Caco-2 (cell line): ENCODE results near the gene SPTB. TPM values are rescaled to one million over a fixed set of nuclear protein-coding genes. Genes with fewer than 3 reads are reported as not detected.

Source experiments
- BruUV-seq: library from RNA; stranded (reverse); fragments of 400-500 nt; replicated peaks from 2 replicates; lab custom pipeline; 2021; lab: Mats Ljungman, UMichigan
- CTCF ChIA-PET: fragments of 300-600 bp; sonication (Branson Sonifier 250); formaldehyde crosslinking; loops from one replicate; lab custom pipeline; 2022; ENCODE audit warnings: antibody characterized with exemption; lab: Charles Lee
- POLR2A ChIA-PET: fragments of 300-600 bp; sonication (Branson Sonifier 250); formaldehyde crosslinking; loops from one replicate; lab custom pipeline; 2022; ENCODE audit warnings: antibody characterized with exemption; lab: Charles Lee
- DNase-seq, 2 experiments: peaks; one replicate each; pipeline versions ENCODE4 v3.0.0 to v3.0.0-alpha.2; 2020 to 2022
- H3K27me3 ChIP-seq: replicated peaks from 2 replicates; pipeline ENCODE4 v1.6.0; 2011; ENCODE audit warnings: low read length; ENCODE audit not compliant: control insufficient read depth, insufficient read depth
- H3K36me3 ChIP-seq: 2 replicates; pipeline ENCODE4 v1.5.1; 2011; ENCODE audit warnings: low read length; ENCODE audit not compliant: control insufficient read depth, insufficient read depth
- H3K4me1 ChIP-seq: fragments of 250-450 bp; sonication (Bioruptor Pico); 2 replicates; pipeline ENCODE4 v1.5.1; 2020; ENCODE audit warnings: mild to moderate bottlenecking
- H3K4me3 ChIP-seq: 2 replicates; pipeline ENCODE4 v1.5.1; 2011; ENCODE audit warnings: low read depth, mild to moderate bottlenecking, control low read depth, low read length
- H3K9me3 ChIP-seq: fragments of 250-450 bp; sonication (Bioruptor Pico); 2 replicates; pipeline ENCODE4 v1.5.1; 2020; ENCODE audit warnings: mild to moderate bottlenecking, moderate library complexity
- H3K27ac Mint-ChIP-seq: one replicate; pipeline ENCODE4 v1.8.0; 2022; ENCODE audit warnings: mixed read lengths; ENCODE audit not compliant: unreplicated experiment
- H3K27me3 Mint-ChIP-seq: one replicate; pipeline ENCODE4 v1.8.0; 2022; ENCODE audit warnings: mixed read lengths; ENCODE audit not compliant: insufficient read depth, unreplicated experiment
- H3K36me3 Mint-ChIP-seq: one replicate; pipeline ENCODE4 v1.8.0; 2022; ENCODE audit warnings: mild to moderate bottlenecking, mixed read lengths; ENCODE audit not compliant: insufficient read depth, unreplicated experiment
- H3K4me1 Mint-ChIP-seq: one replicate; pipeline ENCODE4 v1.8.0; 2022; ENCODE audit warnings: low read depth, mixed read lengths; ENCODE audit not compliant: unreplicated experiment
- H3K4me3 Mint-ChIP-seq: one replicate; pipeline ENCODE4 v1.8.0; 2022; ENCODE audit warnings: mild to moderate bottlenecking, moderate library complexity, mixed read lengths; ENCODE audit not compliant: unreplicated experiment
- H3K9me3 Mint-ChIP-seq: one replicate; pipeline ENCODE4 v1.8.0; 2022; ENCODE audit warnings: mixed read lengths; ENCODE audit not compliant: unreplicated experiment
- intact Hi-C: fragments of 100-400 bp; cut with micrococcal nuclease; formaldehyde crosslinking; loops from one replicate; pipeline ENCODE4 v1.10.0; 2022; ENCODE audit not compliant: unreplicated experiment
- total RNA-seq: library from RNA; stranded (reverse); gene quantifications from 2 replicates; pipeline ENCODE4 v1.2.3, GENCODE V29; 2022
- TF ChIP-seq, protein P1 (sequence below), 2 experiments: fragments of 200-600 bp in 1 of 2; IDR thresholded peaks; 1 replicate in 1 of 2; 2 replicates in 1 of 2; pipeline versions ENCODE4 v1.5.1 to v1.8.0; 2011 to 2022; ENCODE audit warnings: antibody characterized with exemption in 1 of 2, control low read depth in 1 of 2, inconsistent platforms in 1 of 2, low read depth in 1 of 2, low read length in 1 of 2, mild to moderate bottlenecking in 1 of 2, moderate library complexity in 1 of 2; ENCODE audit not compliant: insufficient read depth in 1 of 2, severe bottlenecking in 1 of 2, unreplicated experiment in 1 of 2

SPTB gene
- total RNA-seq, 1 experiment from 2014 or later = 1.7 TPM

DNA sequence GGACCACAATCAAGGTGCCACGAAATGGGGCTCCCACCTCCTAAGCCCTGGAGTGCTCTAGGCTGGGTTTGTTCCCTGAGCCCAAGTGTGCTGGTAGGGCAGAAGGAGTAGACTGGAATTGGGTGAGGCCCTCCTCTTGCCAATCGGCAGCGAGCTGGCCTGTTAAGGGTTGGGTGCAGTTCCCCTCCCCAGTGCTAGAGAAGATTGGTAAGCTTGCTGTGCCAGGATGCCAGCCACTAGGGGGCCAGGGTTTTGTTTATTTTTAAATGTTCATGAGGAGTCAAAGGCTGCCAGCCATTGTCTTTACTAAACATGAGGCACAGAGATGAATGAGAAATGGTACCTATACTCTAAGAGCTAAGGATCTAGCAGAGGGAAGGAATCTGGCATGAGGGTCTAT, 79.7 kb downstream of the SPTB start:
- Mint-ChIP-seq H3K4me3 (no peak overlapping the region), H3K9me3 (no peaks in the 10 kb centered on the region), H3K4me1 (no peaks in the 10 kb centered on the region), H3K27ac (peak overlapping the region; percentile 37), H3K27me3 (no peaks in the 10 kb centered on the region), H3K36me3 (no peaks in the 10 kb centered on the region)
- TF ChIP-seq, protein P1, sequence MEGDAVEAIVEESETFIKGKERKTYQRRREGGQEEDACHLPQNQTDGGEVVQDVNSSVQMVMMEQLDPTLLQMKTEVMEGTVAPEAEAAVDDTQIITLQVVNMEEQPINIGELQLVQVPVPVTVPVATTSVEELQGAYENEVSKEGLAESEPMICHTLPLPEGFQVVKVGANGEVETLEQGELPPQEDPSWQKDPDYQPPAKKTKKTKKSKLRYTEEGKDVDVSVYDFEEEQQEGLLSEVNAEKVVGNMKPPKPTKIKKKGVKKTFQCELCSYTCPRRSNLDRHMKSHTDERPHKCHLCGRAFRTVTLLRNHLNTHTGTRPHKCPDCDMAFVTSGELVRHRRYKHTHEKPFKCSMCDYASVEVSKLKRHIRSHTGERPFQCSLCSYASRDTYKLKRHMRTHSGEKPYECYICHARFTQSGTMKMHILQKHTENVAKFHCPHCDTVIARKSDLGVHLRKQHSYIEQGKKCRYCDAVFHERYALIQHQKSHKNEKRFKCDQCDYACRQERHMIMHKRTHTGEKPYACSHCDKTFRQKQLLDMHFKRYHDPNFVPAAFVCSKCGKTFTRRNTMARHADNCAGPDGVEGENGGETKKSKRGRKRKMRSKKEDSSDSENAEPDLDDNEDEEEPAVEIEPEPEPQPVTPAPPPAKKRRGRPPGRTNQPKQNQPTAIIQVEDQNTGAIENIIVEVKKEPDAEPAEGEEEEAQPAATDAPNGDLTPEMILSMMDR (IDR thresholded peaks at IDR 0.05; ENCODE audit: insufficient read depth in 1 of 2, low read depth in 1 of 2, low read length in 1 of 2, severe bottlenecking in 1 of 2, unreplicated experiment in 1 of 2) = peak; percentile 38 to 39
- ChIA-PET CTCF (interaction anchor here (0.5 to 1.2 kb wide), 6 partner anchors 18 to 35 kb away, joined by 3 to 6 read pairs (median 3); no protein-coding TSS in a partner anchor), POLR2A (no interaction called here)
- peak in 1 of 2 experiments; percentile 42 for DNase-seq
- intact Hi-C loops = loop anchor here (5.0 kb wide), 1 partner anchor 92 kb away; no protein-coding TSS in a partner anchor
- no peaks in the 10 kb centered on the region for H3K36me3 ChIP-seq
- H3K9me3 ChIP-seq = no peaks in the 10 kb centered on the region
- H3K27me3 ChIP-seq = no peaks in the 10 kb centered on the region
- no peak overlapping the region for H3K4me3 ChIP-seq
- BruUV-seq = no TSS peak
- no peaks in the 10 kb centered on the region for H3K4me1 ChIP-seq

DNA sequence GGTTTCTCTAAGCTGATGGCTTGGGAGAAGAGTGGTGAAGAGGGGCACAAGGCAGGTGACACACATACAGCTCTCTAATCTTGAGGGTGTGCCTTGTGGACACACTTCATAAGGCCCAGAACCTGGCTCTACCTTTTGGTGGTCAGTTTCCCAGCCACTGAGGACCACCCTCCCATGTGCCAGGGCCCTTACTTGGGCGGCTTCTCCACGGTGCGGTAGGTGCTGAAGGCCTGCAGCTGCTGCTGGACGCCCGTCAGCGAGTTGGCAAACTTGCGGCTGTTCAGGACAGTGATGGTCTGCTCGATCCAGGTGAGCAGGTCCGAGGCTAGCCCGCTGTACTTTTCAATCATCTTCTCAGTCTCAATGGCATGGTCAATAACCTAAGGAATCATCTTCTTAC, 80.2 kb downstream of the SPTB start:
- no TSS peak for BruUV-seq
- Histone ChIP-seq H3K27me3 (no peaks in the 10 kb centered on the region), H3K4me1 (no peaks in the 10 kb centered on the region), H3K36me3 (no peaks in the 10 kb centered on the region), H3K4me3 (no peak overlapping the region), H3K9me3 (no peaks in the 10 kb centered on the region)
- H3K4me1 Mint-ChIP-seq = no peaks in the 10 kb centered on the region
- no peaks in the 10 kb centered on the region for H3K27me3 Mint-ChIP-seq
- H3K4me3 Mint-ChIP-seq = no peak overlapping the region
- TF ChIP-seq, protein P1 (IDR thresholded peaks at IDR 0.05; ENCODE audit: insufficient read depth in 1 of 2, low read depth in 1 of 2, low read length in 1 of 2, severe bottlenecking in 1 of 2, unreplicated experiment in 1 of 2) = no peak
- ChIA-PET CTCF (interaction anchor here (0.5 to 1.2 kb wide), 5 partner anchors 17 to 33 kb away, joined by 3 to 6 read pairs (median 3); no protein-coding TSS in a partner anchor), POLR2A (no interaction called here)
- no peak overlapping the region for H3K27ac Mint-ChIP-seq
- intact Hi-C loops = no loop called here
- no peaks in the 10 kb centered on the region for H3K9me3 Mint-ChIP-seq
- H3K36me3 Mint-ChIP-seq = no peaks in the 10 kb centered on the region
- no peak for DNase-seq

DNA sequence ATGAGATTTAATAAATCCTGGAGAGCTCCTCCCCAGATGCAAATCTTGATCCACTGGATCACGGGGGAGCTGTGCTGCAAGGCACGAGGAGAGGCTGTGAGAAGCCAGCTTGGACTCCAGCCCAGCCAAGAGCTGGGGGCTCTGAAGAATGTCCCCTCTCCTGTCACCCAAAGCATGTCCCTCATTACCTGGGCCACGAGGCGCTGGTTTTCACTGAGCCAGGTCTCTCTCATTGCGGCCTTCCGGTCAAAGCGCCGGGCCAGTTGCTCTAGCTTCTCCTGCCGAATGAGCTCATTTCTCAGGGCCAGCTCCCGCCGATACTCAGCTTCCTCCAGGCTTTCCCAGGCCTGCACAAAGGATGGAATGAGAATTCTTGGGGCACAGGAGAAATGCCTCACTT, 83.3 kb downstream of the SPTB start:
- no peaks in the 10 kb centered on the region for H3K9me3 Mint-ChIP-seq
- no peaks in the 10 kb centered on the region for H3K4me1 Mint-ChIP-seq
- no TSS peak for BruUV-seq
- no peak overlapping the region for H3K27ac Mint-ChIP-seq
- no peaks in the 10 kb centered on the region for H3K36me3 Mint-ChIP-seq
- no peaks in the 10 kb centered on the region for H3K4me1 ChIP-seq
- intact Hi-C loops = no loop called here
- no peak overlapping the region for H3K4me3 ChIP-seq
- no peaks in the 10 kb centered on the region for H3K27me3 ChIP-seq
- no peak overlapping the region for H3K4me3 Mint-ChIP-seq
- H3K9me3 ChIP-seq = no peaks in the 10 kb centered on the region
- TF ChIP-seq, protein P1 (IDR thresholded peaks at IDR 0.05; ENCODE audit: insufficient read depth in 1 of 2, low read depth in 1 of 2, low read length in 1 of 2, severe bottlenecking in 1 of 2, unreplicated experiment in 1 of 2) = no peak
- ChIA-PET CTCF (interaction anchor here (1.8 kb wide), 1 partner anchor 27 kb away, joined by 7 read pairs; no protein-coding TSS in a partner anchor), POLR2A (no interaction called here)
- no peaks in the 10 kb centered on the region for H3K27me3 Mint-ChIP-seq
- H3K36me3 ChIP-seq = no peaks in the 10 kb centered on the region
- DNase-seq = no peak
